Activated naive CD8-positive, alpha-beta T cell treated with anti-CD3 and anti-CD28 coated beads for 36 hours (primary cell): Measurements from ENCODE around the gene ACTL10. TPM values are rescaled to one million over a fixed set of nuclear protein-coding genes. Genes with fewer than 3 reads are reported as not detected.

Source experiments
- DNase-seq: peaks from one replicate; pipeline ENCODE4 v3.0.0; 2021
- H3K27ac Mint-ChIP-seq: one replicate; pipeline ENCODE4 v1.8.0; 2022; ENCODE audit warnings: mild to moderate bottlenecking, moderate library complexity, mixed read lengths
- H3K27me3 Mint-ChIP-seq: one replicate; pipeline ENCODE4 v1.8.0; 2022; ENCODE audit warnings: mild to moderate bottlenecking, mixed read lengths
- H3K36me3 Mint-ChIP-seq: one replicate; pipeline ENCODE4 v1.8.0; 2021; ENCODE audit warnings: mild to moderate bottlenecking, mixed read lengths
- H3K4me1 Mint-ChIP-seq: one replicate; pipeline ENCODE4 v1.8.0; 2021; ENCODE audit warnings: mixed read lengths
- H3K4me3 Mint-ChIP-seq: one replicate; pipeline ENCODE4 v1.8.0; 2022; ENCODE audit warnings: mild to moderate bottlenecking, moderate library complexity, mixed read lengths
- H3K9me3 Mint-ChIP-seq: one replicate; pipeline ENCODE4 v1.8.0; 2022; ENCODE audit warnings: mixed read lengths
- total RNA-seq, 2 experiments: library from RNA; stranded (reverse); gene quantifications; one replicate each; pipeline ENCODE4 v1.2.3, GENCODE V29; 2021

Gene ACTL10
- total RNA-seq, 2 experiments from 2014 or later, result 4.1 TPM

GRCh38 chr20:33675136-33675959 lies 8.6 kb downstream of the ACTL10 start:
- Mint-ChIP-seq H3K27ac (peak overlapping the region; percentile 44), H3K27me3 (no peaks in the 10 kb centered on the region), H3K36me3 (peaks cover 27% of the 10 kb centered on the region), H3K4me1 (peaks cover 34% of the 10 kb centered on the region), H3K4me3 (peak overlapping the region; percentile 65), H3K9me3 (no peaks in the 10 kb centered on the region)
- no peak for DNase-seq

GRCh38 chr20:33676121-33676520 lies 9.4 kb downstream of the ACTL10 start:
- DNase-seq, result no peak
- Mint-ChIP-seq H3K36me3 (peaks cover 33% of the 10 kb centered on the region), H3K27me3 (no peaks in the 10 kb centered on the region), H3K4me3 (no peak overlapping the region), H3K27ac (no peak overlapping the region), H3K4me1 (peaks cover 42% of the 10 kb centered on the region), H3K9me3 (no peaks in the 10 kb centered on the region)

GRCh38 chr20:33676652-33677645 lies 10.2 kb downstream of the ACTL10 start:
- H3K4me1 Mint-ChIP-seq, result peaks cover 50% of the 10 kb centered on the region

GRCh38 chr20:33677991-33678702 lies 11.4 kb downstream of the ACTL10 start:
- Mint-ChIP-seq H3K9me3 (no peaks in the 10 kb centered on the region), H3K4me3 (no peak overlapping the region), H3K27ac (no peak overlapping the region), H3K4me1 (peaks cover 54% of the 10 kb centered on the region), H3K27me3 (no peaks in the 10 kb centered on the region), H3K36me3 (peaks cover 45% of the 10 kb centered on the region)
- no peak for DNase-seq

More at GRCh38 chr20:33676652-33677645, 10.2 kb downstream of the ACTL10 start:
- no peak overlapping the region for H3K4me3 Mint-ChIP-seq
- H3K27me3 Mint-ChIP-seq, result no peaks in the 10 kb centered on the region
- no peaks in the 10 kb centered on the region for H3K9me3 Mint-ChIP-seq
- no peak for DNase-seq
- H3K27ac Mint-ChIP-seq, result no peak overlapping the region
- H3K36me3 Mint-ChIP-seq, result peaks cover 38% of the 10 kb centered on the region

- peaks cover 57% of the 10 kb centered on the region for H3K36me3 Mint-ChIP-seq
- peak overlapping the region; percentile 68 for H3K27ac Mint-ChIP-seq
- peaks cover 51% of the 10 kb centered on the region for H3K4me1 Mint-ChIP-seq
- no peaks in the 10 kb centered on the region for H3K9me3 Mint-ChIP-seq
- peak overlapping the region; percentile 18 for H3K4me3 Mint-ChIP-seq
- no peaks in the 10 kb centered on the region for H3K27me3 Mint-ChIP-seq
- peak; percentile 57 for DNase-seq
Measured at GRCh38 chr20:33679758-33680485, 13.2 kb downstream of the ACTL10 start.

GRCh38 chr20:33680686-33681085 lies 13.9 kb downstream of the ACTL10 start:
- DNase-seq, result no peak
- H3K4me3 Mint-ChIP-seq, result peak overlapping the region; percentile 34
- peaks cover 60% of the 10 kb centered on the region for H3K36me3 Mint-ChIP-seq
- H3K27ac Mint-ChIP-seq, result peak overlapping the region; percentile 38
- H3K27me3 Mint-ChIP-seq, result no peaks in the 10 kb centered on the region
- no peaks in the 10 kb centered on the region for H3K9me3 Mint-ChIP-seq
- H3K4me1 Mint-ChIP-seq, result peaks cover 50% of the 10 kb centered on the region

GRCh38 chr20:33681288-33681687 lies 14.5 kb downstream of the ACTL10 start:
- no peak overlapping the region for H3K4me3 Mint-ChIP-seq
- H3K9me3 Mint-ChIP-seq, result no peaks in the 10 kb centered on the region
- DNase-seq, result no peak
- peaks cover 50% of the 10 kb centered on the region for H3K4me1 Mint-ChIP-seq
- H3K36me3 Mint-ChIP-seq, result peaks cover 59% of the 10 kb centered on the region
- no peak overlapping the region for H3K27ac Mint-ChIP-seq
- no peaks in the 10 kb centered on the region for H3K27me3 Mint-ChIP-seq

GRCh38 chr20:33681728-33682353 lies 15.1 kb downstream of the ACTL10 start:
- Mint-ChIP-seq H3K9me3 (no peaks in the 10 kb centered on the region), H3K4me1 (peaks cover 54% of the 10 kb centered on the region), H3K36me3 (peaks cover 57% of the 10 kb centered on the region), H3K27me3 (no peaks in the 10 kb centered on the region), H3K4me3 (peak overlapping the region; percentile 45), H3K27ac (peak overlapping the region; percentile 14)
- no peak for DNase-seq

GRCh38 chr20:33684533-33685327 lies 18.0 kb downstream of the ACTL10 start:
- Mint-ChIP-seq H3K9me3 (no peaks in the 10 kb centered on the region), H3K27ac (peak overlapping the region; percentile 85), H3K4me1 (peaks cover 68% of the 10 kb centered on the region), H3K36me3 (peaks cover 40% of the 10 kb centered on the region), H3K4me3 (peak overlapping the region; percentile 93), H3K27me3 (no peaks in the 10 kb centered on the region)
- DNase-seq, result no peak

GRCh38 chr20:33685328-33686099 lies 18.8 kb downstream of the ACTL10 start:
- Mint-ChIP-seq H3K4me3 (peak overlapping the region; percentile 93), H3K27me3 (no peaks in the 10 kb centered on the region), H3K27ac (peak overlapping the region; percentile 85), H3K36me3 (peaks cover 37% of the 10 kb centered on the region), H3K9me3 (no peaks in the 10 kb centered on the region), H3K4me1 (peaks cover 68% of the 10 kb centered on the region)
- peak; percentile 80 for DNase-seq

- H3K36me3 Mint-ChIP-seq, result peaks cover 31% of the 10 kb centered on the region
- H3K9me3 Mint-ChIP-seq, result no peaks in the 10 kb centered on the region
- no peaks in the 10 kb centered on the region for H3K27me3 Mint-ChIP-seq
- peak within 1 kb of the TSS; percentile 85 for H3K27ac Mint-ChIP-seq
- peak; percentile 99 for DNase-seq
- peak within 1 kb of the TSS; percentile 93 for H3K4me3 Mint-ChIP-seq
- H3K4me1 Mint-ChIP-seq, result peaks cover 65% of the 10 kb centered on the region
Measured at GRCh38 chr20:33686100-33686983, 19.6 kb downstream of the ACTL10 start, which contains the start of gene E2F1. E2F1 (minus strand) TSS chr20:33686385; CDS start chr20:33686264, 121 bp downstream.

- no peaks in the 10 kb centered on the region for H3K27me3 Mint-ChIP-seq
- H3K36me3 Mint-ChIP-seq, result peaks cover 27% of the 10 kb centered on the region
- H3K9me3 Mint-ChIP-seq, result no peaks in the 10 kb centered on the region
- peak overlapping the region; percentile 56 for H3K4me3 Mint-ChIP-seq
- H3K27ac Mint-ChIP-seq, result peak overlapping the region; percentile 70
- DNase-seq, result no peak
- H3K4me1 Mint-ChIP-seq, result peaks cover 59% of the 10 kb centered on the region
Measured at GRCh38 chr20:33686984-33687366, 20.2 kb downstream of the ACTL10 start.
